ENCODE results near the gene CACNA1E.

CACNA1E gene

DNA sequence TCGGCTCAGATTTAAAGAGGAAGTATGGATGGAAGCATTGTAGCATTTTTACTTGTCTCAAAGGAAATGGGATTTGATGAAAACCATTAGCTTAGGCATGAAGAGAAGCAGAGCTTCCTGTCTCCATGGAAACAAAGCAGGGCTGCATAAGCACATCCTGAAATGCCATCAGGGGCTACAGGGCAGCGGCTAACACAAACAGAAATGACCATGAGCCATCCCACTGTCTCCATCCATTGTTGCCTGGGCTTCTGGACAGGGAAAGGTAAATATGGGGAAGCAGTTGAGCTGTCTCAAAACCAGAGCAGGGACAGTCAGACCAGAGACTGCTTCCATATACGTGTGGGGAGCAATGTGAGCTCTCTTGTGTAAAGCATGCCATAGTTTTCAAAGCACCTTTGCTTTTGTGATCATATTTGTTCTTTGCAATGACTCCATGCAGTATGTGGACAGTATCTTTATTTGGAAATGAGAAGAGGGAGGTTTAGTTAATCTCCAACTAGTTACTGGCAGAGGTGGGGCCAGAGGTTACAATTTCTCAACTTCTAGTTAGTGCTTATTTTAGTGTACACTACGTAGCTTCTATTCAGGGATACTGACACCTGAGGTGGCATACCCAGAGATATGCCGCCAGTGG, 176.1 kb downstream of the CACNA1E start:
- TF ChIP-seq, protein P1, sequence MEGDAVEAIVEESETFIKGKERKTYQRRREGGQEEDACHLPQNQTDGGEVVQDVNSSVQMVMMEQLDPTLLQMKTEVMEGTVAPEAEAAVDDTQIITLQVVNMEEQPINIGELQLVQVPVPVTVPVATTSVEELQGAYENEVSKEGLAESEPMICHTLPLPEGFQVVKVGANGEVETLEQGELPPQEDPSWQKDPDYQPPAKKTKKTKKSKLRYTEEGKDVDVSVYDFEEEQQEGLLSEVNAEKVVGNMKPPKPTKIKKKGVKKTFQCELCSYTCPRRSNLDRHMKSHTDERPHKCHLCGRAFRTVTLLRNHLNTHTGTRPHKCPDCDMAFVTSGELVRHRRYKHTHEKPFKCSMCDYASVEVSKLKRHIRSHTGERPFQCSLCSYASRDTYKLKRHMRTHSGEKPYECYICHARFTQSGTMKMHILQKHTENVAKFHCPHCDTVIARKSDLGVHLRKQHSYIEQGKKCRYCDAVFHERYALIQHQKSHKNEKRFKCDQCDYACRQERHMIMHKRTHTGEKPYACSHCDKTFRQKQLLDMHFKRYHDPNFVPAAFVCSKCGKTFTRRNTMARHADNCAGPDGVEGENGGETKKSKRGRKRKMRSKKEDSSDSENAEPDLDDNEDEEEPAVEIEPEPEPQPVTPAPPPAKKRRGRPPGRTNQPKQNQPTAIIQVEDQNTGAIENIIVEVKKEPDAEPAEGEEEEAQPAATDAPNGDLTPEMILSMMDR (IDR thresholded peaks at IDR 0.05): no peak

DNA sequence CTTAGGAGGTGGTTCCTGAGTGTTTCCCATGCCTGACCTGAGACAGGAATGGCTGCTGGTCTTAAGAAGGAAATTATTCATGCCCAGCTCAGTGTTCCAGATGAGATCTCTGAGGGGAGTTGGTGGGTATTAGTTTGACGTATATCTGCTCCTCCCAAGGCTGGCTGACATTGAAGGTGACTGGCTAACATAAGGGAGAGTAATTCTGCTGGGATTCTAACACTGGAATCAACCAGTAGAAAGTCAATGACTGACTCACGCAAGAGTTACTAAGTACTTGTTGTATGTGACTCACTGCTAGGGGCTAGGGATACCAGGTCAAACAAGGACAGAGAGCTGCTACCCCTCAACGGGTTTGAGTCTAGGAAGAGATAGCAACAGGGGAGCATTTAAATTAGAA, 177.3 kb downstream of the CACNA1E start:
- TF ChIP-seq, protein P1 (IDR thresholded peaks at IDR 0.05): no peak

DNA sequence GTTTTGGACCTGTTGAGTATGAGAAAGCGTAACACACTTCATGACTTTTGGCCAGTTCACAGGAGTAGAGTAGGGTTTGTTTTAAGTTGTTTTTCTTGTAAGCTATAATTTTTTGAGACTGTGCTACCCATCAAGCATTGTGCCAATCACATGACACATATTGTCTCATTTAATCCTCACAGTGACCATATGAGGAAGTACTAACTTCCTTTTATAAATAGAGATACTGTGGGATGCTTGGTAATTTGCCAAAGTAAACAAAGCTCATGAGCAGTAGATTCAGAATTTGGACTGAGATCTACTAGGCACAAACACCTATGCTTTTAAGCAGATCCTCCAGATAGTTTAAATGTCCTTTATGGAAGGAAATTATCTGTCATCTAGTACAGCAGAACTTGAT, 178.3 kb downstream of the CACNA1E start:
- TF ChIP-seq, protein P1 (IDR thresholded peaks at IDR 0.05): no peak

DNA sequence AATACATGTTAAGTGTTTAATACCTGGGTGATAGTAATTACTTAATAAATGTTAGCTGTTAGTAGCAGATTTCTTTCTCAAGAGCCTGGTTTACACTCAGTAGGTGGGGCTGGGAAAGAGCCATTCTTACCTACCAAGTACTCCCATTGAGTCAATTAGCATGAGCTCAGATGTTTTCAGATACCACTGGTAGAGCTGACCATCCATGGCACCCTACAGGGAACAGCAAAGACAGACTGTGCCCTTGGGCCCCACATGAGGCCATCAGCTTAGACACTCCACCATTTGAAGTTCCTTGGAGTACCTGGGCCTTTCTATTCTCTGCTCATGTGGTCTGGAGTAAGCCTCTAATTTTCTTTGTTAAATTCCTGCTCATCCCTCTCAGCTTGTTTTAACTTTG, 179.3 kb downstream of the CACNA1E start:
- TF ChIP-seq, protein P1 (IDR thresholded peaks at IDR 0.05): no peak

DNA sequence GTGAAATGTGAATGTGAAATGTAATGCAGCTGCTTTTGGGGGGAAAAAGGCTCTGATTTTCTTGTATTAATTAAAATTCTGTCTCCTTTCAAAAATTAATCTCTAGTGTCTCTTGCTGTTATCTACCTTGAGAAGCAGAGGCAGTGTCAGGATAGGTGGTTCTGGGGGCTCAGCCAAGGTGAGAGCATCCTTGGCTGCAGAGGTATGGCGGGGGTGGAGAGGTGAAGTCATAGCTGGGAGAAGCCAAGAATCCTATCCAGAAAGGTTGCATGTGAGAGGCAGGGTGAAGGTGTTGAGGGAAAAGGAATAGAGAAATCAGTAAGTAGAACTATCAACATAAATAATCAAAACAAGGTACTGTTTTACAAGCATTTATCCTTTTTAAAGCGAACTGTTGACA, 181.2 kb downstream of the CACNA1E start:
- TF ChIP-seq, protein P1 (IDR thresholded peaks at IDR 0.05): no peak

DNA sequence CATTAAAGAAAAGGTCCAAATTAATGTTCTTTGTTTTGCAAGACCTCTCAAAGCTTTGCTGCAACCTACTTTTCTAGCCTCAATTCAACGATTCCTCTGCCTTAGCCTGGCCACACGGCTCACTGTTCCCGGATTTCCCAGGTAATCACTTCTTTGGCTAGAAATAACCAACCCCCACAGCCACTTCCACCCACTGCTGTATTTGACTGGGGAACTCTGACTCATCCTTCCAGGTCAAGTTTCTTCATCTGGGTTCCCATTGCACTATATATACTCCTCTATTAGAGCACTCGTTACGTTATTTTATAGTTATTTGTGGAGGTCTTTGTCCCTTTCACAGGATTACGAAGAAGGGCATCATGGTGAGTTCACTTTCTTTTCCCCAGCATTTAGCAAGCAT, 185.9 kb downstream of the CACNA1E start:
- TF ChIP-seq, protein P1 (IDR thresholded peaks at IDR 0.05): no peak

DNA sequence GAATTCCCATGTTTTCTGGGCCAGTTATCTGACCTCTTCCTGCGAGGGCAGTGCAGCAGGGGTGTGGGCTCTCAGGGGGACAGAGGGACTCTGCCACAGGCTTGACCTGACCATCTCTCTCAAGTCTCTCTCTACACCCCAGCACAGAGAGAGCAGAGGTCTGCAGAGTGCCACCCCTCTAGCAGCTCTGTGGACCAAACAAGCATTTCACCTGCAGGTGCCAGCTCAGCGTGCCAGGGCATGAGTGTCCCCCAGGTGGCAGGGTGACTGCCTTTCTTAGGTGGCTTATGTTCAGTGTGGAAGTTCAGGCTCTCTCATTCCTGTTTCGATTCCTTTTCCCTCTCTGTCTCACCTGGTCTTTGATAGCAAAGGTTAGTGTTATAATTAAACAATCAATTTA, 191.3 kb downstream of the CACNA1E start:
- TF ChIP-seq, protein P1 (IDR thresholded peaks at IDR 0.05): no peak
